HG02678 (cell line): Measurements from ENCODE around the gene TTLL3.
"Not testable (repeated sequence)": the region's sequence is repeated elsewhere in the genome, so short reads cannot be mapped to it uniquely, and the experiment has no call there.

Experiments used
- ATAC-seq: cut with Tn5 transposase; IDR thresholded peaks from one replicate; pipeline ENCODE4 v1.9.1; 2021; ENCODE audit warnings: mild to moderate bottlenecking, moderate library complexity; ENCODE audit not compliant: unreplicated experiment

Gene TTLL3

DNA sequence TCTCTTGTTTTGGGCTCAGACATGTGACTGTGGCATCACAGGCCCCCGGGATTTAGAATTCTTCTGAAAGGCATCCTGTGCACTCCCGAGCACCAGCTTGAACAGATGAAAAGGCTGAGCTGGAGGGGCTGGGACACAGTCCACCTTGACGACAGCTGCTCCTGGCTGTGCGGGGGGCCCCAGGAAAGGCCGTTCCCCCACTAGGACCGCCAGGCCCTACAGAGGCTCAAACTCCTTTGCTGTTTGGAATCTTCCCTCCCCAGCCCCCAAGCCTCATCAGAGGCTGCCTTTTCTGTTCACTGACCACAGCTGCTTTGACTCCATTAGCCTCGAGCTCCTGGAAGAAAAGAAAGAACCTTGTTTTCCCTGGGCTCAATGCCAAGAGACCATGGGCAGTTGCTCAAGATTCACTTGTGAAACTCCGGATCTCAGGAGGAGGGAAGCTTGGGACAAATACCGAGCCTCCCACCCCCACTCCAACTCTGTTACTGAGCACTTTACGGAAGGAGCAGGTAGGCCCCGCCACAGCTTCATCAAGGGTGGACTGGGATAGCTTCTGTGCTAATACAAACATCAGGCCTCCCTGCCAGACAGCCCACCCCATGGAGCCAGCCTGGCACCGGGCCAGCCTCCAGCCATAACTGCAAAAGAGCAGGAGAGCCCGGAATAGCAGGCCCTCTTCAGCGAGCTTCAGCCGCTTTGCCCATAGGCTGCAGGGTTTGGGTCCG lies 54.3 kb downstream of the TTLL3 start:
- ATAC-seq: no peak

DNA sequence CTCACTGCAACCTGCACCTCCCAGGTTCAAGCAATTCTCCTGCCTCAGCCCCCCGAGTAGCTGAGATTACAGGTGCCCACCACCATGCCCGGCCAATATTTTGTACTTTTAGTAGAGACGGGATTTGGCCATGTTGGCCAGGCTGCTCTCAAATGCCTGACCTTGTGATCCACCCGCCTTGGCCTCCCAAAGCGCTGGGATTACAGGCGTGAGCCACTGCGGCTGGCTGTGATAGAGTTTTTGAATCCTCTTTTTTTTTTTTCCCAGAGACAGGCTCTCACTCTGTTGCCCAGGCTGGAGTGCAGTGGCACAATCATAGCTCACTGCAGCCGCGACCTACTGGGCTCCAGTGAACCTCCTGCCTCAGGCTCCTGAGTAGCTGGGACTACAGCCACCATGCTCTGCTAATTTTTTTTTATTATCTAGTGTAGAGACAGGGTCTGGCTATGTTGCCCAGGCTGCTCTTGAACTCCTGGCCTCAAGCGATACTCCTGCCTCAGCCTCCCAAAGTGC lies 55.1 kb downstream of the TTLL3 start:
- not testable (repeated sequence) for ATAC-seq

DNA sequence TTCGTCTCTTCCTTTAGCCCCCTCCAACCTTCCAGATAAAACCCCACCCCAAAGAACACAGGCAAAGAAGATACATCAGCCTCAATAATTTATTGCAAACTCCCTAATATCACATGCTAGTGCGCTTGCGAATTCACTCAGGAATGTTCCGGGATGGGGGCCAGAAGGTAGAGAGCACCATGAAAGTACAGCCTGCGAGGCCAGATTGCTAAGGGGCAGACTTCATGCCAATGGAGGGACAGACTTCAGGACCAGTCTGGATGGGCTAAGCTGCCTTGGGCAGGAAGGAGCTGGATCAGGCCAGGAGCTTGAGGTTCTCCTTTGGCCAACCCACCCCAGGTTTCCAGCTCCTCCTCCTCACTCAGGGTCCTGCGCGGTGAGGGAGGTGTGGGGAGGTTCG lies 56.6 kb downstream of the TTLL3 start:
- ATAC-seq: no peak

DNA sequence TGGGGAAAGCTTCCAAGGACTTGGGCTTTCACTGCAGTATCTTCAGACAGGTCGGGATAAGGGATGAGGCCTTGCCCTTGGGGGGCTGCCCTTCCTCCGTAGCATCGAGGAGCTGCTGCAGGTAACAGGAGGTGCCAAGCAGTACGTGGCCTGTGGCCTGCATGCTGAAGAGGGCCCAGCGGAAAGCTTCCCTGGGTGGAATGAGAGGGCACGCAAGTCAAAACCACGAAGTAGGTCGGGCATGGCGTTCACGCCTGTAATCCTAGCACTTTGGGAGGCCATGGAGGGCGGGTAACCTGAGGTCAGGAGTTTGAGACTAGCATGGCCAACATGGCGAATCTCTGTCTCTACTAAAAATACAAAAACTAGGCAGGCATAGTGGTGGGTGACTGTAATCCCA lies 57.0 kb downstream of the TTLL3 start:
- ATAC-seq: no peak

DNA sequence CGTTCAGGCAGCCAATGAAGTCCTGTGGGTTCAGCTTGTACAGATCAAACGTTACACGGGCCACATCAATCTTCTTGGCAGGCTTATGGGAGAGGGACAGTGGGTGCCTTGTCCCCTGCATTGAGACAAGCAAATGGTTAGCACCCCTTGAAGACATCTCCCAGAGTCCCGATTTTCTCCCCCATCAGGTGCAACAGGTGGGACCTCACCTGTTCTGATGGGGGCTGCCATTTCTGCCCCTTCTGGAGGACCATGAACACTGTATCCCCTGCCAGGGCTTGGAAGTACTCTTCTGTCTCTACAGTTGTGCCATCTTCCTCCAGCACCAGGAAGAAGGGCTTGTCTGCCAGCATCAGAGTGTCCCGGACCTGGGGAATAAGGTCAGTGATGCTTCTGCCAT lies 59.9 kb downstream of the TTLL3 start:
- no peak for ATAC-seq

DNA sequence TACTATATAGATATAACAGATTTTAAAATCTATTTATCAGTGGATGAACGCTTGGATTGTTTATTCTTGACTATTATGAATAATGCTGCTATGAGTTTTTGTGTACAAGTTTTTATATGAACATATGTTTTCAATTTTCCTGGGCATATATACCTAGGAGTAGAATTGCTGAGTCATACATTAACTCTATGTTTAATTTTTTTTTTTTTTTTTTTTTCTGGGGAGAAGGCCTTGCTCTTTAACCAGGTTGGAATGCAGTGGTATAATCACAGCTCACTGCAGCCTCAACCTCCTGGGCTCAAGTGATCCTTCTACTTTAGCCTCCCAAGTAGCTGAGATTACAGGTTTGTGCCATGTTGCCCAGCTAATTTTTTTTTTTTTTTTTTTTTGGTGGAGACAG lies 60.9 kb downstream of the TTLL3 start:
- ATAC-seq: no peak

DNA sequence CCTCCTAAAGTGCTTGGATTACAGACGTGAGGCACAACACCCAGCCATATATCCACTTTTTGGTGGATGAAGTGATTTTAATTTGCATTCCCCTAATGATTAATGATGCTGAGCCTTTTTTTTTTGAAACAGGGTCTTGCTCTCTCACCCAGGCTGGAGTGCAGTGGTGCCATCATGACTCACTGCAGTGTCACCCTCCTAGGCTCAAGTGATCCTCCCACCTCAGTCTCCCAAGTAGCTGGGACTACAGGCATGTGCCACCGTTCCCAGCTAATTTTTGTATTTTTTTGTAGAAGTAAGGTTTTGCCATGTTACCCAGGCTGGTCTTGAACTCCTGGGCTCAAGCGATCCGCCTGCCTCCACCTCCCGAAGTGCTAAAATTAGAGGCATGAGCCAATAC lies 62.0 kb downstream of the TTLL3 start:
- ATAC-seq: not testable (repeated sequence)

DNA sequence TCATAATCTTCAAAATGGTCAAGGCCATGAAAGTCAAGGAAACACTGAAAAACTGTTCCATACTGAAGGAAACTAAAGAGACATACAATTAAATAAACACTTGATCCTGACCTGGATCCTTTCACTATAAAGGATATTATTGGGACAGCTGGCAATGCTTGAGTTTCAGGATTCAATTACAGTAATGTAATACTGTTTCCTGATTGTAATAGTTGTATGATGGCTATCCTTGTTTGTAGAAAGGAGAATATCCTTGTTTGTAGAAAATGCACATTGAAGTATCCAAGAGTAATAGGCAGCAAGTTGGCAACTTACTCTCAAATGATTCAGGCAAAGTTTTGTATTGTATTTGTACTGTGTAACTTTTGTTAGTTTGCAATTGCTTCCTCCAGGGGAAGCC lies 65.4 kb downstream of the TTLL3 start:
- ATAC-seq: no peak

DNA sequence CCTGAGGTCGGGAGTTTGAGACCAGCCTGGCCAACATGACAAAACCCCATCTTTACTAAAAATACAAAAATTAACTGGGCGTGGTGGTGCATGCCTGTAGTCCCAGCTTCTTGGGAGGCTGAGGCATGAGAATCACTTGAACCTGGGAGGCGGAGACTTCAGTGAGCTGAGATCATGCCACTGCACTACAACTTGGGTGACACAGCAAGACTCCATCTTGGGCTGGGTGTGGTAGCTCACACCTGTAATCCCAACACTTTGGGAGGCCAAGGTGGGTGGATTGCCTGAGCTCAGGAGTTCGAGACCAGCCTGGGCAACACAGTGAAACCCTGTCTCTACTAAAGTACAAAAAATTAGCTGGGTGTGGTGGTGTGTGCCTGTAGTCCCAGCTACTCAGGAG lies 66.2 kb downstream of the TTLL3 start:
- ATAC-seq: not testable (repeated sequence)

DNA sequence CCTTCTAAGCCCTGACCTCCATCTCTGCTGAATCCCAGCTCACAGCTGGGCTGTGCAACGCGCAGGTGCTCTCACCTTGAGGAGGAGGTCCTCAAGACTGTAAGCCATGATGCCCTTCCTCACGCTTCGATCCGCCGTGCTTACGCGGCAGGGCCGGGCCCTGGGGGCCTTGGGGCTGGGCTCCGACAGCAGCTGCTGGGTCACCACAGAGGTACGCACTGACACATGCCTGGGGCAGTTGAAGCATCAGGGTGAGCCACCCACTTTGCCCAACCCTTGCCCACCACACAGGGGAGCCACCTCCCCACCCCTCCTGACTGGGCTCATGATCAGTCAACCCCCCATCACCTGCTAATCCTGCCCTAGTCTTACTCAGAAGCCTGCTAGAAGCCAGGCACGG lies 66.9 kb downstream of the TTLL3 start:
- ATAC-seq: no peak

DNA sequence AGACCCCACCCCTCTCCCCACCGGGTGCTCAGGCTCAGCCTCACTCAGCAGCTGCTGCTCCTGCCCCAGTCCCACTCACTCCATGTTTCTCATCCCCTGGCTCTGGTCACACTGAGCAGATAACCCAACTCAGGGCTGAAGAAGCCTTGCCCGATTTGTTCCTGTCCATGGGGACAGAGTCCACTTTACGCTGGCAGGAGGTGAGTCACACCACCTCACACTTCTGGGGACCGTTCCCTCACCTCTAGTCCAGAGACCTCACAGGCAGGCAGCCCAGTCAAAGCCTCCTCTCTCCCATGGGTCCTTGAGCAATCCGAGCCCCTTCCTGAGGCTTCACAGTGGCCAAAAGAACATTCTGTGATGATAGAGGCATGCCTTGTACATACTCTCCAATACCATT lies 68.6 kb downstream of the TTLL3 start:
- no peak for ATAC-seq

DNA sequence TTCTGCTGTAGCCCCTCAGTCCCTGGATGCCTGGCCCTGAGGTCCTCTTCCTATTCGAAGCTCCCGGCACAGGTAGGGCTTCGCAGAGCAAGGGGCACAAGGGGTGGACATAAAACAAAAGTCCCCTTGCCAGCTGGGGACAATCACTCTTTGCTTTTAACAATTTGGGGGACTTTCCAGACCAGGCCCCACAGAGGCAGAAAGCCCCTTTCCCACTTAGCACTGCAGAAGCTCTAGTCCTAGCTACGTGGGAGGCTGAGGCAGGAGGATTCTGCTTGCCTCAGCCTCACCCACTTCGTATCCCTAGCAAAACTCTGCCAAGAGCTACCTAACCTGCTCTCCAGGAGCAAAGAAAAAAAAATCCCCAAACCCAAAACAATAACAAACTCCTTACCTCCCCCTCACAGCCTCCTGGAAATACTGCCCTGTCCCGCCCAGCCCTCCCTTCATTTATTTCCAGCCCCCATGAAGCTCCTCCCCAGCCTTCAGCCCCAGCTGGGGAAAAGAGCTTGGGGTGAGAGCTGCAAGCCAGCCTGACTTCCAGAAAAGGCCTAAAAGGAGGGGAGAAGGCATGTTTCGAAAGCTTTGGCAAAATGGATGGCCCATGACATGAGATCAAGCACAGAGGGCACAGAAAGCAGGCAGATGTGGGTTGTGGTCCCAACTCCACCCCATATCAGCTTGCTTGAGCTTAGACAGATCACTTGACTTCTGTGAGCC lies 69.9 kb downstream of the TTLL3 start, which contains the start of gene CIDEC:
CIDEC (minus strand) TSS at position 424 of the 720 bp plus-strand sequence. CDS start 1,767 bp downstream, outside the sequence.
- ATAC-seq: no peak

DNA sequence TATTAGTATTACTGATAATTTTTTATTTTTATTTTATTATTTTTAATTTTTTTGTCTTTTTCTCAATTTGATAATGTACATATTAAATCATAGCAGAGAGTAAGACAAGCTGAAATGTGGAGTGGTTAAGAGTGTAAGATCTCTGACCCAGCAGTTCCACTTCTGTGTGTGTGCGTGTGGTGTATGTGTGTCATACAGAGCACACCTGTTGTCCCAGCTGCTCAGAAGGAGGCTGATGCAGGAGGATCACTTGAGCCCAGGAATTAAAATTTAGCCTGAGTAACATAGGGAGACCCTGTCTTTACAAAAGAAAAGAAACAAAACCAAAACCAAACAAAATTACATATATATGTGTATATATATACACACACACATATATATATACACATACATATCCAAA lies 71.4 kb downstream of the TTLL3 start:
- ATAC-seq: no peak

DNA sequence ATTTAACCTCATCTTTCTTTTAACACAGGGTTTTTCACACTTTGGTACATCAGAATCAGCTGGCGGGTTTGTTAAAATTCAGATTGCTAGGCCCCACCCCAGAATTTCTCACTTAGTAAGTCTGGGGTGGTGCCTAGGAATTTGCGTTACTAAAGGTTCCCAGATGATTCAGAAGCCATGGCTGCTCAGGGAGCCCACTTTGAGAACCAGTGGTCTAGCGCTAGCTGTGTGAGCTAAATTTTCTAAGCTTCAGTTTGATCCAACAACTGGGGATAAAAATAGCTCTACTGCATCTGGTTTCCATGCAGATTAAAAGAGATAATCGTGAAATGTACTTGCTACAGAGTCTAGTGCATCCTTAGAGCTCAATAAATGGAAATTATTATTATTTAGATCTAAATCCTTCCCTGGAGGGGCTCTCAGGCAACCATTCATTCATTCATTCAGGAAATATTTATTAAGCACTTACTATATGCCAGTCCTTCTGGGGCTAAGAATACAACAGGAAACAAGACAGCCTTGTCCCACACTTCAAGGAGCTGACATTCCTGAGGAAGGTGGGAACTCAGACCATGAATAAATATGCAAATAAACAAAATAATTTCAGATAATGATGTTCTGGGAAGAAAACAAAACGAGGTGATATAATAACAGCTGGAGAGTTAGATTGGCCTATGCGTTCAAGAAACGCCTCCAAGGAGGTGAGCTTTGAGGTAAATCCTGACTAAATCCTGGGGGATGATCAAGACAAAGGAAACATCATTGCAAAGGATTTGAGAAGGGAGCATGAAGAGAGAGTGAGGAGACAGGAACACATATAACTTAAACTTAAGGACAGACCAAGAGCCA lies 73.9 kb downstream of the TTLL3 start:
- ATAC-seq: no peak

DNA sequence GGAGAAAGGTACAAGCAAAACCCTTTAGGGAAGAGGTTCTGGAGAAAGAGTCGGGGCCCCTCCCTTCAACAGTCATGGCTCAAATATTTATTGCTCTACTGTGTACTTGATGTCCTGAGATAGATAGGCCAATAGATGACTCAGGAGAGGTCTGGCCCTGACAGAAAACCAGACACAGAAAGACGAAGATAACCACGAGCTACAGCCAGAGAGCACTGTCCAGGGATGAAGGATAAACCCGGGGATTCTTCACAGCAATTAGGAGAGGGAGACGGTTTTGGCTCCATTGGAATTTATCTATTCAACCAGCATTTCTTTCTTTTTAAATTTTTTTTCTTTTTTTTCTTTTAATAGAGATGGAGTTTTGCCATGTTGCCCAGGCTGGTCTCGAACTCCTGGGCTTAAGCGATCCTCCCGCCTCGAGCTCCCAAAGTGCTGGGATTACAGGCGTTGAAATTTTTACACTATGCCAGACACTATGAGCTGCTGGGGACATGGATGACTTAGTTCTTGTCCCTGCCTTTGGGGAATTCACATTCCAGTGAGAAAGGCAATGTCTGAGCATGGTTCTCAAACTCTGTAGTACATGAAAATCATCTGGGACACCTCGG lies 74.6 kb downstream of the TTLL3 start:
- no peak for ATAC-seq
